ENCODE results near the gene YY1.
"Not testable (repeated sequence)": the region's sequence is repeated elsewhere in the genome, so short reads cannot be mapped to it uniquely, and the experiment has no call there.

The YY1 gene

GRCh38 chr14:100238419-100239210 lies at the start of gene YY1:
Gene YY1 (plus strand): TSS chr14:100239144. CDS start chr14:100239245, 101 bp downstream.
- peak; percentile 99 for DNase-seq

GRCh38 chr14:100190126-100190525 lies 48.8 kb upstream of the YY1 start:
- DNase-seq: no peak

GRCh38 chr14:100191584-100192249 lies 47.2 kb upstream of the YY1 start:
- no peak for DNase-seq

- DNase-seq: no peak
Observed at GRCh38 chr14:100192250-100192671, 46.7 kb upstream of the YY1 start.

- DNase-seq: peak; percentile 93
Observed at GRCh38 chr14:100192672-100193416, 46.1 kb upstream of the YY1 start.

- DNase-seq: no peak
Observed at GRCh38 chr14:100193417-100194357, 45.3 kb upstream of the YY1 start.

GRCh38 chr14:100199240-100199860 lies 39.6 kb upstream of the YY1 start:
- no peak for DNase-seq

- DNase-seq: no peak
Observed at GRCh38 chr14:100200311-100200710, 38.6 kb upstream of the YY1 start.

GRCh38 chr14:100201701-100202100 lies 37.2 kb upstream of the YY1 start:
- no peak for DNase-seq

- no peak for DNase-seq
Observed at GRCh38 chr14:100202712-100203111, 36.2 kb upstream of the YY1 start.

- no peak for DNase-seq
Observed at GRCh38 chr14:100203146-100203545, 35.8 kb upstream of the YY1 start.

- no peak for DNase-seq
Observed at GRCh38 chr14:100203962-100204834, 34.7 kb upstream of the YY1 start.

GRCh38 chr14:100204835-100205167 lies 34.1 kb upstream of the YY1 start:
- DNase-seq: not testable (repeated sequence)

- DNase-seq: not testable (repeated sequence)
Observed at GRCh38 chr14:100207588-100207987, 31.4 kb upstream of the YY1 start.

- not testable (repeated sequence) for DNase-seq
Observed at GRCh38 chr14:100208136-100208535, 30.8 kb upstream of the YY1 start.

GRCh38 chr14:100211366-100211765 lies 27.6 kb upstream of the YY1 start:
- no peak for DNase-seq

- no peak for DNase-seq
Observed at GRCh38 chr14:100211893-100212292, 27.1 kb upstream of the YY1 start.

- DNase-seq: no peak
Observed at GRCh38 chr14:100212476-100213333, 26.2 kb upstream of the YY1 start.

GRCh38 chr14:100213587-100213955 lies 25.4 kb upstream of the YY1 start:
- DNase-seq: no peak
